Sigmoid colon (tissue), 4 donors: Measurements from ENCODE around the gene GIT2.
A peak's percentile ranks its signal among the peaks of the same experiment; 100 is the strongest.

Experiments used
- CTCF ChIP-seq, 4 experiments: fragments of 450-650 bp in 3 of 4; fragments of 200-600 bp in 1 of 4; IDR thresholded peaks; one replicate each; pipeline ENCODE4 v1.5.1; 2016 to 2019; ENCODE audit warnings: antibody characterized with exemption in 4 of 4, mild to moderate bottlenecking in 3 of 4, moderate library complexity in 2 of 4
- EP300 ChIP-seq, 4 donors: sonication (generic); formaldehyde crosslinking; IDR thresholded peaks; one replicate each; pipeline ENCODE4 v1.6.1; 2017; ENCODE audit warnings: antibody characterized with exemption in 4 of 4
- POLR2A ChIP-seq, 2 donors: fragments of 450-650 bp; IDR thresholded peaks; one replicate each; pipeline ENCODE4 v1.6.1; 2016; ENCODE audit warnings: antibody characterized with exemption in 2 of 2, mild to moderate bottlenecking in 2 of 2, moderate library complexity in 2 of 2
- POLR2AphosphoS5 ChIP-seq, 4 donors: sonication (generic); formaldehyde crosslinking; IDR thresholded peaks; one replicate each; pipeline ENCODE4 v1.6.1; 2017; ENCODE audit warnings: antibody characterized with exemption in 4 of 4

- TF ChIP-seq CTCF (IDR thresholded peaks at IDR 0.05) = no peak
- peak; percentile 64 to 94 (median 90) for TF ChIP-seq POLR2AphosphoS5 (IDR thresholded peaks at IDR 0.05)
- no peak for TF ChIP-seq EP300 (IDR thresholded peaks at IDR 0.05)
- peak; percentile 41 to 45 for TF ChIP-seq POLR2A (IDR thresholded peaks at IDR 0.05)
Measured at GRCh38 chr12:109995686-109996482, at the start of gene GIT2.
